SJSA1 (cell line): ENCODE results near the gene BAHCC1. TPM values are rescaled to one million over a fixed set of nuclear protein-coding genes. Genes with fewer than 3 reads are reported as not detected.
A peak's percentile ranks its signal among the peaks of the same experiment; 100 is the strongest.
"Not testable (repeated sequence)": the region's sequence is repeated elsewhere in the genome, so short reads cannot be mapped to it uniquely, and the experiment has no call there.

Experiments used
- DNase-seq, 2 experiments: peaks; one replicate each; pipeline ENCODE4 v3.0.0-alpha.2; 2015 to 2020; ENCODE audit warnings: low spot score in 2 of 2, low read depth in 1 of 2
- H3K27ac ChIP-seq: fragments of 250-450 bp; sonication (Bioruptor Pico); 2 replicates; pipeline ENCODE4 v1.5.1; 2020; ENCODE audit warnings: mild to moderate bottlenecking, moderate library complexity
- H3K27me3 ChIP-seq: fragments of 250-450 bp; sonication (Bioruptor Pico); replicated peaks from 2 replicates; pipeline ENCODE4 v1.5.1; 2020; ENCODE audit warnings: mild to moderate bottlenecking, moderate library complexity
- H3K36me3 ChIP-seq: fragments of 250-450 bp; sonication (Bioruptor Pico); 2 replicates; pipeline ENCODE4 v1.5.1; 2020; ENCODE audit warnings: mild to moderate bottlenecking
- H3K4me1 ChIP-seq: fragments of 250-450 bp; sonication (Bioruptor Pico); replicated peaks from 2 replicates; pipeline ENCODE4 v1.6.1; 2021; ENCODE audit warnings: mild to moderate bottlenecking
- H3K4me3 ChIP-seq: fragments of 250-450 bp; sonication (Bioruptor Pico); 2 replicates; pipeline ENCODE4 v1.5.1; 2020; ENCODE audit warnings: mild to moderate bottlenecking
- H3K9me3 ChIP-seq: fragments of 250-450 bp; sonication (Bioruptor Pico); replicated peaks from 2 replicates; pipeline ENCODE4 v1.5.1; 2020; ENCODE audit warnings: mild to moderate bottlenecking
- total RNA-seq: library from RNA; depleted of rRNA; stranded (reverse); fragments of >200 nt; shearing (Covaris generic); gene quantifications from 2 replicates; pipeline ENCODE4 v1.2.3, GENCODE V29; 2014; rRNA removed

BAHCC1 gene
- total RNA-seq: 5.7 and 6.6 TPM in 2 replicates

- no peaks in the 10 kb centered on the region for H3K9me3 ChIP-seq
- DNase-seq: peak; percentile 99 to 100
These were observed at the start of gene BAHCC1 for GRCh38 chr17:81394921-81395599. Gene BAHCC1, plus strand, starts transcription at chr17:81395457. Its CDS starts 4,283 bp downstream, at chr17:81399740.

GRCh38 chr17:81346090-81346907 lies 49.0 kb upstream of the BAHCC1 start:
- Histone ChIP-seq H3K4me1 (peaks cover 27% of the 10 kb centered on the region), H3K36me3 (peaks cover 40% of the 10 kb centered on the region), H3K4me3 (peak overlapping the region; percentile 86), H3K9me3 (no peaks in the 10 kb centered on the region), H3K27me3 (no peaks in the 10 kb centered on the region), H3K27ac (no peak overlapping the region; the same call in 1 of the 2 replicates)
- peak; percentile 89 to 100 for DNase-seq

More at GRCh38 chr17:81394921-81395599, at the start of gene BAHCC1:
- Histone ChIP-seq H3K4me1 (peaks cover 30% of the 10 kb centered on the region), H3K27me3 (no peaks in the 10 kb centered on the region), H3K36me3 (peaks cover 7% of the 10 kb centered on the region), H3K4me3 (peak within 1 kb of the TSS; percentile 65), H3K27ac (peak within 1 kb of the TSS; percentile 82)

GRCh38 chr17:81346908-81347349 lies 48.3 kb upstream of the BAHCC1 start:
- Histone ChIP-seq H3K36me3 (peaks cover 34% of the 10 kb centered on the region), H3K27ac (no peak overlapping the region), H3K4me1 (peaks cover 27% of the 10 kb centered on the region), H3K27me3 (no peaks in the 10 kb centered on the region), H3K4me3 (peak overlapping the region; percentile 86), H3K9me3 (no peaks in the 10 kb centered on the region)
- no peak for DNase-seq

GRCh38 chr17:81347437-81347836 lies 47.8 kb upstream of the BAHCC1 start:
- no peaks in the 10 kb centered on the region for H3K27me3 ChIP-seq
- peaks cover 27% of the 10 kb centered on the region for H3K4me1 ChIP-seq
- no peaks in the 10 kb centered on the region for H3K9me3 ChIP-seq
- H3K36me3 ChIP-seq: peaks cover 29% of the 10 kb centered on the region
- H3K4me3 ChIP-seq: no peak overlapping the region
- DNase-seq: no peak
- H3K27ac ChIP-seq: no peak overlapping the region

- H3K27ac ChIP-seq: no peak overlapping the region
- no peaks in the 10 kb centered on the region for H3K27me3 ChIP-seq
- H3K9me3 ChIP-seq: no peaks in the 10 kb centered on the region; the same call in 1 of the 2 replicates
- DNase-seq: no peak
- peaks cover 25% of the 10 kb centered on the region for H3K4me1 ChIP-seq
- H3K36me3 ChIP-seq: peaks cover 19% of the 10 kb centered on the region; the same call in 1 of the 2 replicates
- no peak overlapping the region for H3K4me3 ChIP-seq
These were observed 46.9 kb upstream of the BAHCC1 start for GRCh38 chr17:81348097-81349055.

GRCh38 chr17:81349397-81350319 lies 45.6 kb upstream of the BAHCC1 start:
- H3K27me3 ChIP-seq: no peaks in the 10 kb centered on the region
- DNase-seq: peak in 1 of 2 experiments; percentile 57

GRCh38 chr17:81350320-81350890 lies 44.9 kb upstream of the BAHCC1 start:
- Histone ChIP-seq H3K4me1 (peaks cover 25% of the 10 kb centered on the region), H3K27ac (no peak overlapping the region)

More at GRCh38 chr17:81349397-81350319, 45.6 kb upstream of the BAHCC1 start:
- Histone ChIP-seq H3K27ac (no peak overlapping the region), H3K4me1 (peaks cover 25% of the 10 kb centered on the region), H3K4me3 (no peak overlapping the region), H3K36me3 (peaks cover 7% of the 10 kb centered on the region; the same call in 1 of the 2 replicates), H3K9me3 (no peaks in the 10 kb centered on the region; the same call in 1 of the 2 replicates)

GRCh38 chr17:81351329-81352052 lies 43.8 kb upstream of the BAHCC1 start:
- H3K27me3 ChIP-seq, H3K9me3 ChIP-seq, DNase-seq, H3K27ac ChIP-seq, H3K36me3 ChIP-seq, H3K4me3 ChIP-seq: not testable (repeated sequence)
- H3K4me1 ChIP-seq: peaks cover 22% of the 10 kb centered on the region

More at GRCh38 chr17:81350320-81350890, 44.9 kb upstream of the BAHCC1 start:
- Histone ChIP-seq H3K27me3 (no peaks in the 10 kb centered on the region), H3K36me3 (peaks cover 4% of the 10 kb centered on the region; the same call in 1 of the 2 replicates), H3K9me3 (no peaks in the 10 kb centered on the region; the same call in 1 of the 2 replicates), H3K4me3 (no peak overlapping the region)
- no peak for DNase-seq

- DNase-seq, H3K9me3 ChIP-seq, H3K36me3 ChIP-seq, H3K27me3 ChIP-seq, H3K27ac ChIP-seq, H3K4me3 ChIP-seq: not testable (repeated sequence)
- H3K4me1 ChIP-seq: peaks cover 18% of the 10 kb centered on the region
These were observed 43.2 kb upstream of the BAHCC1 start for GRCh38 chr17:81352056-81352455.

GRCh38 chr17:81354252-81354953 lies 40.9 kb upstream of the BAHCC1 start:
- Histone ChIP-seq H3K36me3 (no peaks in the 10 kb centered on the region), H3K9me3 (no peaks in the 10 kb centered on the region; the same call in 1 of the 2 replicates), H3K27ac (no peak overlapping the region), H3K27me3 (no peaks in the 10 kb centered on the region), H3K4me1 (peaks cover 18% of the 10 kb centered on the region), H3K4me3 (no peak overlapping the region)
- no peak for DNase-seq

- DNase-seq: no peak
- Histone ChIP-seq H3K4me1 (peaks cover 17% of the 10 kb centered on the region), H3K4me3 (no peak overlapping the region), H3K27ac (no peak overlapping the region), H3K36me3 (no peaks in the 10 kb centered on the region), H3K9me3 (no peaks in the 10 kb centered on the region; the same call in 1 of the 2 replicates), H3K27me3 (no peaks in the 10 kb centered on the region)
These were observed 40.3 kb upstream of the BAHCC1 start for GRCh38 chr17:81354954-81355347.
